T-helper 22 cell (primary cell): ENCODE results near the gene RSPO3.
"Not testable (repeated sequence)": the region's sequence is repeated elsewhere in the genome, so short reads cannot be mapped to it uniquely, and the experiment has no call there.

ENCODE experiments used
- DNase-seq: peaks from one replicate; pipeline ENCODE4 v3.0.0-alpha.2; 2020; ENCODE audit warnings: low read depth

RSPO3 gene

GRCh38 chr6:127205036-127205435, 86.6 kb downstream of the RSPO3 start:
- DNase-seq, result no peak

GRCh38 chr6:127206531-127207095, 88.1 kb downstream of the RSPO3 start:
- DNase-seq, result no peak

- no peak for DNase-seq
Observed at GRCh38 chr6:127207591-127208120, 89.2 kb downstream of the RSPO3 start.

DNA sequence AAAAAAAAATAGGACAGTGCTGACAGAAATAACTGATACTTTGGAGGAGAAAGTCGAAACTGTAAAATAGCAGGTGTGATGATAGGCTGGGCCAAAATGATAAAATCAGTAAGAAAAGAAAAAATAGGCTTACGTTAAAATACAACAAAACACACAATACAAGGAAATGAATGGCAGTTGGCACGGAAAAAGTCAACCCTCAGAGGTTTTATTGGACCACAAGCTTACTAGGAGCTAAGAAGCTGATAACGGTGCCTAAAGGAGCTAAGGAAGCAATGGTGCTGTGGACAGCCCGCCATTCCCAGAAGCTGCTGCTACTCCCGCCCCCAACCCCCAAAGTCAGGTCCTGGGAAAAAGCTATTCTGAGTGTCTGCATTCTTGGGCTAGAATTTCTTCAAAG, 92.3 kb downstream of the RSPO3 start:
- no peak for DNase-seq

GRCh38 chr6:127212376-127212775, 93.9 kb downstream of the RSPO3 start:
- DNase-seq, result no peak

DNA sequence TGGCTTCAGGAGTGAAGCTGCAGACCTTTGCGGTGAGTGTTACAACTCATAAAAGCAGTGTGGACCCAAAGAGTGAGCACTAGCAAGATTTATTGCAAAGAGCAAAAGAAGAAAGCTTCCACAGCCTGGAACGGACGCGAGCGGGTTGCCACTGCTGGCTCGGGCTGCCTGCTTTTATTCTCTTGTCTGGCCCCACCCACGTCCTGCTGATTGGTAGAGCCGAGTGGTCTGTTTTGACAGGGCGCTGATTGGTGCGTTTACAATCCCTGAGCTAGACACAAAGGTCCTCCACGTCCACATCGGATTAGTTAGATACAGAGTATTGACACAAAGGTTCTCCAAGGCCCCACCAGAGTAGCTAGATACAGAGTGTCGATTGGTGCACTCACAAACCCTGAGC, 95.6 kb downstream of the RSPO3 start:
- DNase-seq, result not testable (repeated sequence)

DNA sequence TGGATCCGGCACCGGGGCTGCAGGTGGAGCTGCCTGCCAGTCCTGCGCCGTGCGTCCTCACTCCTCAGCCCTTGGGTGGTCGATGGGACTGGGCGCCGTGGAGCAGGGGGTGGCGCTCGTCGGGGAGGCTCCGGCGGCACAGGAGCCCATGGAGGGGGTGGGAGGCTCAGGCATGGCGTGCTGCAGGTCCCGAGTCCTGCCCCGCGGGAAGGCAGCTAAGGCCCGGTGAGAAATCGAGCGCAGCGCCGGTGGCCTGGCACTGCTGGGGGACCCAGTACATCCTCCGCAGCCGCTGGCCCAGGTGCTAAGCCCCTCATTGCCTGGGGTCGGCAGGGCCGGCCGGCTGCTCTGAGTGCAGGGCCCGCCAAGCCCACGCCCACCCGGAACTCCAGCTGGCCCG, 96.1 kb downstream of the RSPO3 start:
- not testable (repeated sequence) for DNase-seq

- DNase-seq, result no peak
Observed at GRCh38 chr6:127215931-127216330, 97.5 kb downstream of the RSPO3 start.

- no peak for DNase-seq
Observed at GRCh38 chr6:127216810-127217789, 98.6 kb downstream of the RSPO3 start.

GRCh38 chr6:127219869-127220268, 101.4 kb downstream of the RSPO3 start:
- DNase-seq, result no peak

GRCh38 chr6:127221201-127221600, 102.7 kb downstream of the RSPO3 start:
- no peak for DNase-seq

GRCh38 chr6:127222418-127222817, 103.9 kb downstream of the RSPO3 start:
- no peak for DNase-seq

DNA sequence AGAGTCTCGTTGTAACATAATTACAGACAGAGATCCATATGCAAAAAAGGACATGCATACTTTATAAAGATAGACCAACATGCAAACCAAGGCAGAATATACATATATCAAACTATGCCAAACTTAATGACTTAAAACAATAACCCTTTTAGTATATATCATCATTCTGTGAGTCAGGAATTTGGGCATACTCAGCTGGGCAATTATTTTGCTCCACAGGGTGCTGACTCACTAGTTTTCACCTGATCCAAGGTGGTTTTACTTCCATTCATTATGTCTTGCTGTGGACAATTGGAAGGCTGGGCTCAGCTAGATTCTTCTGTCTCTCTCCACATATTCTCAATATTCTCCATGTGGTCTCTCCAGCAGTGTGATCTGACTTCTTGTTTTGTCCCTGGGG, 107.0 kb downstream of the RSPO3 start:
- no peak for DNase-seq

DNA sequence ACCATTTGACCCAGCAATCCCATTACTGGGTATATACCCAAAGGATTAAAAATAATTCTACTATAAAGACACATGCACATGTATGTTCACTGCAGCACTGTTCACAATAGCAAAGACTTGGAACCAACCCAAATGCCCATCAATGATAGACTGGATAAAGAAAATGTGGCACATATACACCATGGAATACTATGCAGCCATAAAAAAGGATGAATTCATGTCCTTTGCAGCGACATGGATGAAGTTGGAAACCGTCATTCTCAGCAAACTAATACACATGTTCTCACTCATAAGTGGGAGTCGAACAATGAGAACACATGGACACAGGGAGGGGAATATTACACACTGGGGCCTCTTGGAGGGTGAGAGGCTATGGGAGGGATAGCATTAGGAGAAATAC, 115.3 kb downstream of the RSPO3 start:
- not testable (repeated sequence) for DNase-seq

DNA sequence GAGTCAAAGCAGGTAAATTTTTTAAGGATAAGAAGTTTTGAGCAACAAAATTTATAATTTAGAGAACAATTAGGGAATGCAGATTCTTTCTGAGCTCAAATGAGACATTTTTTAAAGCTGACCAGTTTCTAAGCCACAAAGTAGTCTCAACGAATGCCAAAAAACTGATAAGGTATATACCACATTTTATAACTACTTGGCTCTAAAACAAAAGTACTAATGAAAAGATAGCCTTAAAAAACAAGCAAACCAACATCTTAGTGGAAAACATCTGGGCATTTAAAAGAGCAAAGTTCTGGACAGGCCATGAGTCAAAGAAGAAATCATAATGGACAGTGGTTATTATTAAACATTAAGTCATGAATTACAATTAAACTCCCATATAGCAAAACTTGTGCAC, 125.0 kb downstream of the RSPO3 start:
- DNase-seq, result no peak
